ENCODE data around the gene NR6A1.

Gene NR6A1

GRCh38 chr9:124470306-124470705 is 300.8 kb downstream of the NR6A1 start:
- Mint-ChIP-seq H3K4me3 (no peak overlapping the region), H3K27ac (no peak overlapping the region), H3K4me1 (no peaks in the 10 kb centered on the region), H3K9me3 (no peaks in the 10 kb centered on the region), H3K27me3 (ENCODE audit: low read depth) (peaks cover 38% of the 10 kb centered on the region), H3K36me3 (ENCODE audit: low read depth) (no peaks in the 10 kb centered on the region)
- no peak for TF ChIP-seq CTCF (IDR thresholded peaks at IDR 0.05; ENCODE audit: unreplicated experiment in 3 of 3)

GRCh38 chr9:124469011-124469832 is 301.9 kb downstream of the NR6A1 start:
- no peaks in the 10 kb centered on the region for H3K4me1 Mint-ChIP-seq
- no peak overlapping the region for H3K27ac Mint-ChIP-seq
- H3K9me3 Mint-ChIP-seq = no peaks in the 10 kb centered on the region
- no peak for TF ChIP-seq CTCF (IDR thresholded peaks at IDR 0.05; ENCODE audit: unreplicated experiment in 3 of 3)
- no peaks in the 10 kb centered on the region for H3K36me3 Mint-ChIP-seq (ENCODE audit: low read depth)
- H3K27me3 Mint-ChIP-seq (ENCODE audit: low read depth) = peaks cover 37% of the 10 kb centered on the region
- no peak overlapping the region for H3K4me3 Mint-ChIP-seq

GRCh38 chr9:124468061-124468740 is 302.9 kb downstream of the NR6A1 start:
- TF ChIP-seq CTCF (IDR thresholded peaks at IDR 0.05; ENCODE audit: unreplicated experiment in 3 of 3) = no peak
- H3K27ac Mint-ChIP-seq = no peak overlapping the region
- peaks cover 33% of the 10 kb centered on the region for H3K27me3 Mint-ChIP-seq (ENCODE audit: low read depth)
- H3K4me1 Mint-ChIP-seq = no peaks in the 10 kb centered on the region
- H3K4me3 Mint-ChIP-seq = no peak overlapping the region
- H3K36me3 Mint-ChIP-seq (ENCODE audit: low read depth) = no peaks in the 10 kb centered on the region
- H3K9me3 Mint-ChIP-seq = no peaks in the 10 kb centered on the region

- H3K4me3 Mint-ChIP-seq = no peak overlapping the region
- no peak for TF ChIP-seq CTCF (IDR thresholded peaks at IDR 0.05; ENCODE audit: unreplicated experiment in 3 of 3)
- H3K27me3 Mint-ChIP-seq (ENCODE audit: low read depth) = peaks cover 31% of the 10 kb centered on the region
- H3K4me1 Mint-ChIP-seq = no peaks in the 10 kb centered on the region
- peaks cover 2% of the 10 kb centered on the region for H3K9me3 Mint-ChIP-seq
- no peak overlapping the region for H3K27ac Mint-ChIP-seq
- no peaks in the 10 kb centered on the region for H3K36me3 Mint-ChIP-seq (ENCODE audit: low read depth)
Observed at GRCh38 chr9:124467410-124468060, 303.6 kb downstream of the NR6A1 start.

Measured in nephron (organoid).